Natural killer cell treated with Interleukin-12 subunit alpha and Interleukin-12 subunit beta and Interleukin-15 and Interleukin-18, amount 100 ng/mL, for 72 hours (primary cell): ENCODE data around the gene LRIG1. TPM values are rescaled to one million over a fixed set of nuclear protein-coding genes. Genes with fewer than 3 reads are reported as not detected.
A peak's percentile ranks its signal among the peaks of the same experiment; 100 is the strongest.

ENCODE experiments used
- ATAC-seq, 2 donors: fragments of 150-1000 bp; cut with Tn5 transposase in 1 of 2; sonication (Bioruptor Pico), chemical (Tn5 transposase) in 1 of 2; 2 replicates each; pipeline ENCODE4 v1.10.0; 2021
- DNase-seq: peaks from one replicate; pipeline ENCODE4 v3.0.0; 2022; ENCODE audit warnings: low spot score
- H3K27ac Mint-ChIP-seq, 2 donors: 1 replicate in 1 of 2; 2 replicates in 1 of 2; pipeline ENCODE4 v1.8.0; 2022; ENCODE audit warnings: mixed read lengths in 2 of 2, mild to moderate bottlenecking in 1 of 2, moderate library complexity in 1 of 2
- H3K27me3 Mint-ChIP-seq, 2 donors: 1 replicate in 1 of 2; 2 replicates in 1 of 2; pipeline ENCODE4 v1.8.0; 2022; ENCODE audit warnings: mixed read lengths in 2 of 2
- H3K36me3 Mint-ChIP-seq: one replicate; pipeline ENCODE4 v1.8.0; 2022; ENCODE audit warnings: mixed read lengths
- H3K4me1 Mint-ChIP-seq, 2 donors: 1 replicate in 1 of 2; 2 replicates in 1 of 2; pipeline ENCODE4 v1.8.0; 2022; ENCODE audit warnings: low read depth in 2 of 2, mixed read lengths in 2 of 2, mild to moderate bottlenecking in 1 of 2
- H3K4me3 Mint-ChIP-seq: one replicate; pipeline ENCODE4 v1.8.0; 2022; ENCODE audit warnings: mixed read lengths
- H3K9me3 Mint-ChIP-seq: 2 replicates; pipeline ENCODE4 v1.8.0; 2022; ENCODE audit warnings: mixed read lengths
- total RNA-seq, 2 donors: library from RNA; stranded (reverse); gene quantifications; one replicate each; pipeline ENCODE4 v1.2.3, GENCODE V29; 2022

LRIG1 gene
- total RNA-seq, 2 donors from 2014 or later: 21.6 to 41.1 TPM

DNA sequence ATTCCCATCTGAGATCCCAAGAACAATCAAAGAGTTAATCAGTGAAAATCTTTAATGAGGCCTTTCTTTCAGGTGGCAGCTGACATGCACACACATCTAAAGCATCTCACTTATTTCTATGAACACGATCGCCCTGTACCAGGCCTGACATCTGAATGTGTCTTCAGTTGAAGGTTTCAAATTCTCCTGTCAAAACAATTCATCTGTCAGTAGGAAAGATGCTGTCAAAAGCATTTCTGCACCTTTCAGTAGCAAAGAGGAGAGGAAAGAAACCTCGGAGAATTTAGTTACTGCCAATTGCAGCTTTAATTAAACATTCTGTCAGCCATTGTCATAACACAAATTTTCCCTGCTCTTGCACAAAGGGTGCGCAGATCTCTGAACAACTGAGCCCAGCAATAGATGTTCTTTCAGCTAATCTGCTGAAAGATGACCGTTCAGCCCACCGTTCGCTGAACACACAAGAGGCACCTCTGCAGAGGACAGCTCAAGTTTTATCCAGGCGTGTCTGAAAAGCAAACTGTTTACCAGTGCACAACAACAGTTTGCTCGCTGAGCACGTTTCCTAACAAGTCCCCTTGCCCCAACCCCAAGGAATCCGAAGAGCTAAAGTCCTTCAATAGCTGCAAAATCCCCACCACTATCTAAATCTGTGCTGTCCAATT is 34.1 kb downstream of the LRIG1 start:
- ATAC-seq (no peak), DNase-seq (no peak)
- H3K27ac Mint-ChIP-seq: peak overlapping the region in 1 of 2 donors; percentile 12
- H3K27me3 Mint-ChIP-seq: peaks cover 0 to 7% of the 10 kb centered on the region in 2 donors
- H3K9me3 Mint-ChIP-seq: no peaks in the 10 kb centered on the region
- peak overlapping the region; percentile 32 for H3K4me3 Mint-ChIP-seq
- peaks cover 47 to 53% of the 10 kb centered on the region in 2 donors for H3K4me1 Mint-ChIP-seq
- H3K36me3 Mint-ChIP-seq: no peaks in the 10 kb centered on the region

DNA sequence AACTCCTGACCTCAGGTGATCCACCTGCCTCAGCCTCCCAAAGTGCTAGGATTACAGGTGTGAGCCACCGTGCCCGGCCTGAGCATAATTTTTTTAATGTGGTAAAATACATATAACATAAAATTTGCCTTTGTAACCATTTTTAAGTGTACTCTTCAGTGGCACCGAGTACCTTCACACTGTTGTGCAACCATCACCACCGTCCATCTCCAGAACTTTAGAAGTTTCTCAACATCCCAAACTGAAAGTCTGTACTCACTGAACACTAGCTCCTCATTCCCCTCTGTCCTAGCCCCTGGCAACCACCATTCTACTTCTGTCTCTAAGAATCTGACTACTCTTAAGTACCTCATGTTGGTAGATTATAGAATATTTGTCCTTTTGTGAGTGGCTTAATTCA is 35.2 kb downstream of the LRIG1 start:
- ATAC-seq (no peak), DNase-seq (no peak)
- peak overlapping the region in 1 of 2 donors; percentile 12 for H3K27ac Mint-ChIP-seq
- H3K4me3 Mint-ChIP-seq: no peak overlapping the region
- peaks cover 41 to 46% of the 10 kb centered on the region in 2 donors for H3K4me1 Mint-ChIP-seq
- H3K36me3 Mint-ChIP-seq: no peaks in the 10 kb centered on the region
- peaks cover 0 to 7% of the 10 kb centered on the region in 2 donors for H3K27me3 Mint-ChIP-seq
- no peaks in the 10 kb centered on the region for H3K9me3 Mint-ChIP-seq

DNA sequence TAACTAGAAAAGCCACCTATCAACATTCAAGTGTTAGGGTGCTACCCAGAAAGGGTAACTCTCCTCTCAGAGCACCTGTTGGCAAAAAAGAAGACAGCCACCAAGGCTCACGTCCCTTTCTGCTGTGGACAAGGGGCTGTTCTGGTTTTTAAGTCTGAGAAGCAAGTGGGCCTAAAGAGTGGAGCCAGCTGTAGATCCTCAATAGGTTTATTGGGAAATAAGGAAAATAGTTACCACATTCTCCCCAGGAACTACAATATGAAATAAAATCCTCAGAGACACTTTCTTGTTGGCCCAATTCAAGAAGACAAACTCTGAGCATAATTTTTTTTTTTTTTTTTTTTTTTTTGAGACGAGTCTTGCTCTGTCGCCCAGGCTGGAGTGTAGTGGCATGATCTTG is 35.8 kb downstream of the LRIG1 start:
- Mint-ChIP-seq H3K4me3 (no peak overlapping the region), H3K4me1 (peaks cover 38 to 41% of the 10 kb centered on the region in 2 donors), H3K27me3 (peaks cover 0 to 7% of the 10 kb centered on the region in 2 donors), H3K36me3 (no peaks in the 10 kb centered on the region), H3K27ac (no peak overlapping the region), H3K9me3 (no peaks in the 10 kb centered on the region)
- DNase-seq (no peak), ATAC-seq (no peak)

DNA sequence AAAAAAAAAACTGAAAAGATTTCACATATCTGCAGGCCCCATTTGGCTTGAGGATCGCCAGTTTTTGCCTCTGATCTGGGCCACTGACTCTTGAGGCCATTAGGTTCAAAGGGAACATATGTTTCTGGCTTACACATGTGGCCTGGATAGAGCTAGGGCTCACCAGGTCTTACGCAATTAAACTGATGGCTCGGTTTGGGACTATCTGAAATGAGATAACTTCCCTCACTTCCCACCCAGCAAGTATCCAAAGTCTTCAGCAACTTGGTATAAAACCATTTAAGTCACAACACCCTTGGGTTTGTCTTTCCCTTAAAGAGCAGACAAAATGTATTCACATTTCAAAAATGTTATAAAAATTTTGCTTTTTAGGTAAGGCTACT is 36.3 kb downstream of the LRIG1 start:
- Mint-ChIP-seq H3K4me3 (no peak overlapping the region), H3K27me3 (peaks cover 0 to 7% of the 10 kb centered on the region in 2 donors), H3K4me1 (peaks cover 35 to 36% of the 10 kb centered on the region in 2 donors), H3K9me3 (no peaks in the 10 kb centered on the region), H3K27ac (no peak overlapping the region), H3K36me3 (no peaks in the 10 kb centered on the region)
- ATAC-seq: no peak
- DNase-seq: no peak

DNA sequence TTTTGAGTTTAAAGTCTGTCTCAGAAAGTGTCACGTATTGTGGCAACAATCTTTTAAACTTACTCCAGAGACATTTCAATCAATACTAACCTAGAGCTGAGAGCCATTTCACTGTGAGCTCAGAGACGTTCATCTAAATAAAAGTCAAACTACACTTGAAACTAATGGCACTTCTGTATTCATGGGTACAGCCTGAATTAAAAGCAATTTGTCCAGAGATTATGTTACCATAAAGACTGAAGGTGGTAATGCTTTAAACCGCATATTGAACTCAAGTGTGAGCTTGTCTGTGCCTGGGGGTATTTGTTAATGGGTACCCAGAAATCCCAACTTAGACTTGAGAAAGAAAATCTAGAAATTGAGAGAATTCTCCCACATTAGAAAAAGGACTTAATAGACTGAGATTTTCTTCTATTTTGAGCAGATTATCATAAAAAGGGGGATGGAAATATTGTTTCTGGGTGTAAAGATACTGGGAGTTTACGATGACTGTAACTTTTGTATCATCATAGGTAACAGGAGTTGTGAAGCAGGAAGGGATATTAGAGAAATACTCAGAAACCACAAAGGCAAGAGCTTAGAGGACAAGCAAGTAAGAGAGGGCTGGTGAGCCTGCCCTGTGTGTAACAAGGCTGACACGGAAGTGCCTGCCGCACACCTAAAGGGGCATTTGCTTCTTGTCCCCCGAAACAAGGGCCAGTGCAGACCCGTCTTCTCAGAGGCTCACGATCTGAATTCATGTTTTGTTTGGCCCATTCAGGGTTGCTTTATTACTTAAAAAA is 36.9 kb downstream of the LRIG1 start:
- peaks cover 0 to 7% of the 10 kb centered on the region in 2 donors for H3K27me3 Mint-ChIP-seq
- DNase-seq (no peak), ATAC-seq (no peak)
- H3K36me3 Mint-ChIP-seq: no peaks in the 10 kb centered on the region
- no peak overlapping the region for H3K4me3 Mint-ChIP-seq
- H3K27ac Mint-ChIP-seq: peak overlapping the region in 1 of 2 donors; percentile 16
- H3K4me1 Mint-ChIP-seq: peaks cover 29 to 30% of the 10 kb centered on the region in 2 donors
- H3K9me3 Mint-ChIP-seq: no peaks in the 10 kb centered on the region

DNA sequence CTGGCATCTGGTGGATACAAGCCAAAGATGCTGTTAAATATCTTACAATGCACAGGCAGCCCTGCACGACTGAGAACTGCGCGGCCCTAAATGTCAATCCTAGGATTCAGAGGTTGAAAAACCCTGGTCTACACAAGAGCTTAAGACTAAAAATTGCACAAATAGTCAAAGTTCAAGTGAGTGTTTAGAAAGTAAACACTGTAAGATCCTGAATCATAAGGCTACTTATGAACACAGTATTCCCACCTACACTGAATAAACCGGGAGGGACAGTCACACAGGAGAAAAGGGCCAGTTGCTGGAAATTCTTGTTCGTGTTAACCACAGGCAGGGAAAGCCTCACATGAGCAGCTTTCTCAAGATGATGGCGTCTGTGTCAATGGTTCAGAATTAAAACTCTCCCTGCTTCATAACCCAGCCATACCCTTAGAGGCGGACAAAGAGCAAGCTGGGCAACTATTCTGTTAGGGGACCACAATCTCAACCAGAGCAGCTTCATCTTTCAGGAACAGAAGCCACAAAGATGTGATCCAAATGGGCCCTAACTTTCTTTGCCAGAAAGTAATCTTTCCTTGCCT is 37.7 kb downstream of the LRIG1 start:
- DNase-seq: no peak
- peak overlapping the region in 1 of 2 donors; percentile 16 for H3K27ac Mint-ChIP-seq
- no peak overlapping the region for H3K4me3 Mint-ChIP-seq
- H3K36me3 Mint-ChIP-seq: no peaks in the 10 kb centered on the region
- H3K9me3 Mint-ChIP-seq: no peaks in the 10 kb centered on the region
- H3K27me3 Mint-ChIP-seq: peaks cover 0 to 7% of the 10 kb centered on the region in 2 donors
- ATAC-seq: no peak
- peaks cover 21 to 22% of the 10 kb centered on the region in 2 donors for H3K4me1 Mint-ChIP-seq

DNA sequence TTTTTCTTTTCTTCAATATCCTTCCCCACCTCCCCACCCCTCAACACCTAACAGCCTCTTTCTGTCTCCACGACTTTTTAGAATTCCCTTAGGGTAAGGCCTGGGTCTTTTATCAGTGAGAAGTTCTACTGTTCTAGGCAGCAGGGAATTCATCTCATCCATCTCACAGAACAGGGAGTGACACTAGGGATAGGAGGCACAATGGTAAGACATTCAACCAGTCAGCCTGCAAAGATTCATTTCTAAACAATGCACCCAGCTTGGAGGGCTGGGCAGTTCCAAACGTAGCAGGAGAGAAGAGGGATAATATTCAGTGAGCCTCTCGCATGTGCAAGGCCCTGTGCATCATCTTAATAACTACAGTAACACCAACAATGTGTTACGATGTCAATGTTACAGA is 43.6 kb downstream of the LRIG1 start:
- DNase-seq (no peak), ATAC-seq (no peak)
- no peaks in the 10 kb centered on the region for H3K9me3 Mint-ChIP-seq
- H3K4me1 Mint-ChIP-seq: peaks cover 13 to 15% of the 10 kb centered on the region in 2 donors
- H3K4me3 Mint-ChIP-seq: peak overlapping the region; percentile 6
- H3K27ac Mint-ChIP-seq: no peak overlapping the region
- H3K27me3 Mint-ChIP-seq: peaks cover 0 to 13% of the 10 kb centered on the region in 2 donors
- H3K36me3 Mint-ChIP-seq: no peaks in the 10 kb centered on the region

DNA sequence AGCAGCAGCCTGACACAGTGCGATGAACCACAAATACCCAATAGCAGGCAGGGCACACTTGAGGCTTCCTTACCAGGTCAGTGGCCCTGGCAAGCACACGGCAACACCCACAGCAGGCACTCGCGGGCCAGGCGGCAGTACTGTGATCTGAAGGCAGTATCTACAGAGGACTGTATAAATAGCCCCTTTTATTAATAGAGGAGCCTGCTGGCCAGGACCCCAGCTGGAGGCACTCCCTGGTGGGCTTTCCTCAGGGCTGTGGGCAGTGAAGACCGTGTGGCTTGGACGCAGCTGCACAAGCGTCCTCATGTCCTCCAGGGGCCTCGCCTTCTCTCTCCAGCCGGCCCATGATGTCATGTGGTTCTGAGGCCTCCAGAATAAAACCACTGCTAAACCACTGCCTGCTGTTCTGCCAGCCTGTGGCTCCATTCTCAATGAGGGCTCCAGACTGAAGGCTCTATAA is 44.1 kb downstream of the LRIG1 start:
- DNase-seq: peak; percentile 64
- no peaks in the 10 kb centered on the region for H3K9me3 Mint-ChIP-seq
- H3K36me3 Mint-ChIP-seq: no peaks in the 10 kb centered on the region
- peak overlapping the region in 1 of 2 donors; percentile 23 for H3K27ac Mint-ChIP-seq
- H3K4me1 Mint-ChIP-seq: peaks cover 13 to 15% of the 10 kb centered on the region in 2 donors
- peaks cover under 1 to 15% of the 10 kb centered on the region in 2 donors for H3K27me3 Mint-ChIP-seq
- peak overlapping the region; percentile 6 for H3K4me3 Mint-ChIP-seq
- peak; percentile 81 to 82 for ATAC-seq

DNA sequence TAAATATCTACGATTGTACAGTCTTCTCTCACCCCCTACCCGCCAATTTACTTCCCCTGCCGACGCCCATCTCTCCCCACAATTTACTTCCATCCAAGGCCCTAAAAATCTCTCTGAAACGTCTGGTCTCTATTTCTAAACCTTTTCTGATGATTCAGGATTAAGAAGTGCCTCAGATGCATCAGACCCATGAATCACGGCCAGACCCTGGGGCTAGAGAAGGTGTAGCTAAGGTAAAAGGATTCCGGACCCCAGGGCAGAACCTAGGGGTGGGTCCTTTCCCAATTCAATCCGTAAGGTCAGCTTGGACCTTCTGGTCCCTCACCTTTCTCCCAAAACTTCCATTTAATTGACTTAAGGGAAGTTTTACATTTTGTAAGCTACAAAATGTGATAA is 46.4 kb downstream of the LRIG1 start:
- Mint-ChIP-seq H3K9me3 (no peaks in the 10 kb centered on the region), H3K4me3 (no peak overlapping the region), H3K4me1 (peaks cover 13 to 18% of the 10 kb centered on the region in 2 donors), H3K36me3 (peaks cover 7% of the 10 kb centered on the region), H3K27ac (no peak overlapping the region), H3K27me3 (peaks cover 7 to 18% of the 10 kb centered on the region in 2 donors)
- ATAC-seq (no peak), DNase-seq (no peak)

DNA sequence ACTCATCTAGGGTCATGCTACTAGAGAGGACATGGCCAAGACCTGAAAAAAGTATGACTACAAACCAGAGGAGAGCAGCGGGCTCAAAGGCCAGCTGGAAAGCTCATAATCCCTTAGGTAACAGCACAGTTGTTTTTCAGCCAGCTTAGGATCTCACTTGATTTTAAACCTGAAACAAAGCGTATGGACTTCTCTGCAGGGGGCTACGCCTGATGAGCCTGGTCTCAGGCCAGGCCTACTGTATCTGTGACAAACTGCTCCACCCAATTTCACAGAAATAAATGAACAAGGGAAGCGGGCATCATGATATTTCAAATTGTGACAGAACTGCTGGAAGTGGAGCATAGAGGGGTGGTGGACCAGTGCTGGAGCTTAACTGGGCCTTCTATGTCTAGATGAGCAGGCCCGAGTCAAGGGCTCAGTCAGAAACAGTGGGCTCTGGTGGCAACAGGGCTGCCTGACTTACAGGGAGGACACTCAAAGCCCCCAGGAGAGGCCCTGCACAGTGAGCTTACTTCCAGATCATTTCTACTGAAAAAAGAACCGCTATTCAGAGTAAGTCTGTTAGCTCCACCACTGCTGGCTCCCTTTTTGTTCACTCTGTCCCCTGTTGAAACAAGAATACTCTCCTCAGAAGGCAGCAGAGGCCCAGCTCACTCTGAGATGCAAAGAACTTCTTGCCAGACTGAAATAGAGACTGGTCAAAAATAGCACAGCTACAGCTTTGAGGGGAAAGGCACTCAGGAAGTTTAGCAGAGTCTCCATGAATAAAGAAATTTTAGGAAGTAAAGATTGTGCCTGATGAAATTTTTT is 47.0 kb downstream of the LRIG1 start:
- Mint-ChIP-seq H3K27ac (no peak overlapping the region), H3K4me3 (no peak overlapping the region), H3K27me3 (peaks cover 7 to 18% of the 10 kb centered on the region in 2 donors)

DNA sequence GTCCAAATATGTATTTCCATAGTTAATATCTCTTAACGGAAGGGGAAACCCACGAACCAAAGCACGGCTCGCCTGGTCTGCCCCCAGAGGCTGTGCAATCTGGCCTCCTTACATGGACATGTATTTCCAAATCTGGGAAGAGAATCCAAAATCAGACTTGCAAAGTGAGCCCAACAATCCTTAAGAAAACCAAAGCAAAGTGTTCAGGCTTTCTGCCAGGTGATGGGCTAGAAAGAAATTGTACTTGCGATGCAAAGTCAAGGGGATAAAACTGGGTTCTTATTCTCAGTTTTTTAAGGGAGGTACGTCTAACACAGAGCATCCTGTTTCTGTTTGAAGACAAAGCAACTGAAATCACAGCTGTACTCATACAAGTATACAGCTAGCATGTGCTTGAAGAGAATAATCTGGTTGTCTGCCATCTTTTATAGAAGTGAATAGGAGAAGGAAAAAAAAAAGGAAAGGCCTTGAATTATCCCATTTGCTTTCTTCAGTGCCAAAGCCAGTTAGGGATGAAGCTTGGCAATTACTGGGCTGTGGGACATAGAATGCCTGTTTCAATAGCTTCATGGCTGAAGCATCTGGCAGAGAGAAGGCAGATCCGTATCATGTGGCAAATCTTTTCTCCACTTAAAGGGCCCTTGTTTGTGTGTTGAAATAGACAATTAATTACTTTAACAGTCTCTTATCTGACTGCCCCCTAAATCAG is 48.4 kb downstream of the LRIG1 start:
- ATAC-seq (no peak), DNase-seq (no peak)
- Mint-ChIP-seq H3K27me3 (peaks cover 7 to 20% of the 10 kb centered on the region in 2 donors), H3K27ac (no peak overlapping the region), H3K36me3 (peaks cover 7% of the 10 kb centered on the region), H3K9me3 (no peaks in the 10 kb centered on the region), H3K4me3 (no peak overlapping the region), H3K4me1 (peaks cover 12 to 18% of the 10 kb centered on the region in 2 donors)

More for the DNA sequence above, 47.0 kb downstream of the LRIG1 start:
- Mint-ChIP-seq H3K9me3 (no peaks in the 10 kb centered on the region), H3K4me1 (peaks cover 13 to 18% of the 10 kb centered on the region in 2 donors), H3K36me3 (peaks cover 7% of the 10 kb centered on the region)
- ATAC-seq: no peak
- DNase-seq: no peak

DNA sequence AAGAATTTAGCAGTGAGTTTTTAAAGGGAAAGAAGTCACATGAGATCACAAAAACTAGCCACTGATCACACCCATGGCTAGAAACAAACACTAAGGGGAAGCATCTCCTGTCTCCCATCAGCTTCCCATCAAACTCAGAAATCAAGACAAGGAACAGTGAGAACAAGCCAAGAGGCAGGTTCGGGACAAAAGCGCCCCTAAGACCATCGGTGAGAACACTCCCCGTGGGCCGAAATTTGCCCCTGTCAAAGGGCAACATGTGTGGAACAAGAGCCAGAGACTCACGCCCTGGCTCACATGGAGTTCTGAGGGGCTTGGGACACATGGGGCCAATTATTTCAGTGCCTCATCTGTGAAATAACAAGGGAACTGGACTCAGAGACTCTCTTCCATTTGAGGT is 49.1 kb downstream of the LRIG1 start:
- peaks cover 7 to 16% of the 10 kb centered on the region in 2 donors for H3K27me3 Mint-ChIP-seq
- no peak overlapping the region for H3K27ac Mint-ChIP-seq
- peaks cover 7% of the 10 kb centered on the region for H3K36me3 Mint-ChIP-seq
- no peaks in the 10 kb centered on the region for H3K9me3 Mint-ChIP-seq
- peaks cover 5 to 11% of the 10 kb centered on the region in 2 donors for H3K4me1 Mint-ChIP-seq
- no peak for DNase-seq
- ATAC-seq: no peak
- no peak overlapping the region for H3K4me3 Mint-ChIP-seq
